H4 (cell line): ENCODE data around the gene CERS6. TPM values are rescaled to one million over a fixed set of nuclear protein-coding genes. Genes with fewer than 3 reads are reported as not detected.

Experiments
- DNase-seq: peaks from one replicate; pipeline ENCODE4 v3.0.0-alpha.2; 2015; ENCODE audit warnings: low spot score
- total RNA-seq: library from RNA; depleted of rRNA; stranded (reverse); fragments of >200 nt; shearing (Covaris generic); gene quantifications from 2 replicates; pipeline ENCODE4 v1.2.3, GENCODE V29; 2014

CERS6 gene
- total RNA-seq, 1 experiment from 2014 or later, result 18.8 TPM

DNA sequence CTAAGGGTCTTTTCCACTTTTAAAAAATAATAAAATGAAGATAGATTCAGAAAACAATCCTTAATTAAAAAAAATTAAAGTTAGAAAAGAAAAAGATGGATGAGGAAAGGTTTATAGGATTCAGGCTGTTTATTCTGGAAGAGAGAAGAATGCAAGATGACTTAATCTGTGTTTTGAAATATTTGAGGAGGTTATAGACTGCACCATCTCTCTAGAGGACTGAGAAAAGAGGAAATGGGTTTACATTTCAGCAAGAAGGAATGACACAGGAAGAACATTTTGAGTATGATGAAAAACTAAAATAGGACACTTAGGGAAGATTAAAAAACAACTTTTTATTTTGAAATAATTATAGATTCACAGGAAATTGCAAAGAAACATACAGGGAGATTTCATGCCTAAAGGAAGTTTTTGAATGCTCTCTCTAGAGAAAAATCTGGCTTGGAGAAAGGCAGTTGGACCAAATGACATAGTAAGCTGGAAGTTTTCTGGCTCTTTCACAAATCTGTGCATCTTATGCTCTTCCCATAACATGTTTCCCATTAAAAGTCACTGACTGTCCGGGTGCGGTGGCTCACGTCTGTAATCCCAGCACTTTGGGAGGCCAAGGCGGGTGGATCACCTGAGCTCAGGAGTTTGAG, 75.0 kb downstream of the CERS6 start:
- no peak for DNase-seq

- DNase-seq, result no peak
Measured at GRCh38 chr2:168534926-168535325, 78.9 kb downstream of the CERS6 start.

GRCh38 chr2:168536925-168537466, 80.9 kb downstream of the CERS6 start:
- DNase-seq, result no peak

DNA sequence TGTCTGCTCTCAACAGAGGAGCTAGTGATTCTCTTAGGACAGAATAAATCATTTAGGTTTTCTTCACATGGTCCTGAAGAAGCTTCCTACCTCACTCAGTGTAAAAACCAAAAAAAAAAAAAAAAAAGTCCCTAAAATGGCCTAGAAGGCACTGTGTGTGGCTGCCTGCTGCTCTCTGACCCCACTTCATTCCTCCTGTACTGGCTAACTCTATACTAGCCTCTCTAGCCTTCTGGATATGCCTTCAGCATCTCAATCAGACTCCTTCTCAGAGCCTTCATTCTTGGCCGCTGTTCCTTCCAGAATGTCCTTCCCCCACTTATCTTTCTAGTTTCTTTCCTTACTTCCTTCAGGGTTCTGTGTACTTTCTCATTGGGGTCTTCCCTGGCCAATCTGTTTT, 82.1 kb downstream of the CERS6 start:
- DNase-seq, result no peak

DNA sequence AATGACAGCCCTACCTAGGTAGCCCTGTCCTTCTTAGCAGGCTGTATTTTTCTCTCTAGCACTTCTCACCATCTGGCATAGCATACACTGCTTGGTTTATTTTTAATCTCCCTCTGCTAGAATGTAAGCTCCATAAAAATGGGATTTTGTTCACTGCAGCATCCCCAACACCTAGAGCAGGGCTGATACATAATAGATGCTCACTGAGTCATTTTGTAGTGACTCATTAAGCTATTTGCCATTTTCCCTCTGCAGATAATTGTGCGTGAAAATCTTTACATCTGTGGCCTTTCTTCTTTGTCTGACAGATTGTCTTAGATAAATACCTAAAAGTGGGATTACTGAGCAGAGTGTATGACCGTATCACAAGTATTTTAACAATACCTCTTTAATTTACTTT, 82.5 kb downstream of the CERS6 start:
- no peak for DNase-seq

DNA sequence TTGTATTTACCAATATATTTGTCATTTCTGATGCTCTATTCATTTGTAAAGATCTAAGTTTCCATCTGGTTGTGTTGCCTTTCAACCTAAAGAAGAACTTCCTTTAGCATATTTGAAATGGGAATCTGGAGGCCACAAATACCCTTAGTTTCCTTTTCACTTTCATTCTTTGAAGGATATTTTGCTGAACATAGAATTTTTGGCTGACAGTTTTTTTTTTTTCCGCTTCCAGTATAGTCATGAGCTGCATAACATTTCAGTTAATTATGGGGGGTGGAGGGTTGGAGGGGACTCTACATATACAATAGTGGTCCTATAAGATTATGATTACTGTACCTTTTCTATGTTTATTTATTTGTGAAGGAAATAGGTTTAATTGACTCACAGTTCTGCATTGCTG, 83.9 kb downstream of the CERS6 start:
- DNase-seq, result no peak

- DNase-seq, result no peak
Measured at GRCh38 chr2:168541858-168542257, 85.8 kb downstream of the CERS6 start.

GRCh38 chr2:168543037-168543436, 87.0 kb downstream of the CERS6 start:
- DNase-seq, result no peak

- DNase-seq, result no peak
Measured at GRCh38 chr2:168543935-168544334, 87.9 kb downstream of the CERS6 start.

DNA sequence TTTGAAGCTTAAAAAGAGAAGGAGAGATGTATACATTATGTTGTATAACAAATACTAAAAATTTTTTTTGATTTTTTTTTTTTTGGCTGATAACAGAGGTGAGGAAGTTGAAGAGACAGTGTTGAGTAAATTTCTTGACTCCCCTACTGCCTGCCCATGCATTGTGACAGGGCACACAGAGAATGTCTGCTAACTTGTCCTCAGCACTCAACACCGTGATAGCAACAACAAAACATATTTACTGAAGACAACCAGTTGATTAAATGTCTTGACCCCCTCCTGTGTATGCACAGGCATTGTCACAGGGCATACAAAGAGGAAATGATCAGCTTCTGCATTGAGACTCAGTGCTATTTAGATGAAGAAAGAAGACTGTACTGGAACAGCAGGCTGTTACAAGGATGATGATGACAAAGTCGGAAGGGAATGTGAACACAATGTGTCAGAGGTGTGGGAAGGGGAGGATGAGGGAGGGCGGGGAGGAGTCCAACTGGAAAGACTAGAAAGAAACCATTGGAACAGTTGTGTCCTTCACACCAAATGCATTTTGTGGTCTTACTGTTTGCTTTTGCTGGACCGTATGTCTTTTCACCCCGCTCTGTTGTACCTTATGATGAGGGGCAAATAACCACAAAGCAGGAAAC, 89.5 kb downstream of the CERS6 start:
- DNase-seq, result peak; percentile 66

- DNase-seq, result no peak
Measured at GRCh38 chr2:168550670-168551069, 94.6 kb downstream of the CERS6 start.

- no peak for DNase-seq
Measured at GRCh38 chr2:168552450-168552856, 96.4 kb downstream of the CERS6 start.

DNA sequence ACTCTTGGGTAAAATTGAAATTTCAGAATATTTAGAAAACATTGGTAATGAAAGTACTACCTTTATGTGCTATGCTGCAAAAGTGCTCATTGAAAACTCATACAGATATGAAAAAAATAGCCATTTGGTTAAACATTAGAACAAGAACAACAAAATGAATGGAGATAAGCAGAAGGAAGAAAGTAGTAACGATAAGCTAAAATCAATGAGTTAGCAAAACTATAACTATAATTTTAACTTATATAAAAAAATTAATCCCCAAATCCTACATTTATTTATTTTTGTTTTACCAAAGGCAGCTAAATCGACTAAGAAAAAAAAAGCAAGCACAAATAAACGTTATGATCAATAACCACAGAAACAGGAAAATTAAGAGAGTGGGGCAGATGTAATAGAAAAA, 99.2 kb downstream of the CERS6 start:
- DNase-seq, result no peak

GRCh38 chr2:168559187-168559586, 103.1 kb downstream of the CERS6 start:
- peak; percentile 24 for DNase-seq

DNA sequence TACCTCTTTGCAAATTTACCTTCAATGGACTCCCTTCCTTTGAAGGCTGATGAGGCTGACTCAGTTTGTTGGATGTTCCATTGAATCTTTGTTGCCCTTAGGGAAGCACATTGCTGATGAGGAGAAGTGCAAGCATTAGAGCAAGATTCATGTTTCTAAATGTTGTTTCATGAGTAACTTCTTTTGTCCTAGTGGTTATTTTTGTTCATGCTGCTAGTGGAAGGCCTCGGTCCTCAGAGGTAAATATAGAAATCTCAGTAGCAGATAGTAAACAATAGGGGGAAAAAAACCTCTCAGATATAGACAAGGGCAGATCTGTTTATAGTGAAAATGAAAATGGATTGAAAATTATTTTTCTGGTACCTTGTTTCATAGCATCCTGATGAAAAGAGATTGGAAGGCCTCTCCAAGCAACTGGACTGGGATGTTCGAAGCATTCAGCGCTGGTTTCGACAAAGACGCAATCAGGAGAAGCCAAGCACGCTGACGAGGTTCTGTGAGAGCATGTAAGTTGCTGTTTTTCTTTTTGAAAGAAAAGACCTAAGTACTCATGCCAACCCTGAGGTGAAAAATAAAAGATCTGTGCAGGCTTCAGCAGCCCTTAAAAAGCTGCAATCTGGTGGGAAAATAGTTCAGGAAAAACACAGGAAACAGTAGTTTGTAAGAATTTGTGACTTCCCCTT, 104.9 kb downstream of the CERS6 start:
- no peak for DNase-seq

- DNase-seq, result no peak
Measured at GRCh38 chr2:168561991-168562390, 105.9 kb downstream of the CERS6 start.

DNA sequence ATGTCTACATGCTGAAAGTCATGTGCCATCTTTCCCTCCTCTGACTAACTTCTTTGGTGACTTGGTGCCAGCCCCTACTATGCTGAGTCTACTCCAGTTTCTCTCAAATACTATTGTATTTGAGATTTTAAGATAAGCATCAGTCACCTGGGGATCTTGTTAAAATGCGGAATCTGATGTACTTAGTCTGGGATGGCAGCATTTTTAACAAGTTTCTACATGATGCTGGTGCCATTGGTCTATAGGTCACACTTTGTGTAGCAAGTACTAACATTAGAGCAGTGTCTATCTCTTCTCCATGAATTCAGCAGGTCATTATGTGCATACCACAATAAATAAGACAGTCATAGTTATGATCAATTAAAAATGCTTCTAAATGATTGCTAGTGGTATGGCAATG, 106.9 kb downstream of the CERS6 start:
- DNase-seq, result no peak

- DNase-seq, result no peak
Measured at GRCh38 chr2:168564641-168565040, 108.6 kb downstream of the CERS6 start.

DNA sequence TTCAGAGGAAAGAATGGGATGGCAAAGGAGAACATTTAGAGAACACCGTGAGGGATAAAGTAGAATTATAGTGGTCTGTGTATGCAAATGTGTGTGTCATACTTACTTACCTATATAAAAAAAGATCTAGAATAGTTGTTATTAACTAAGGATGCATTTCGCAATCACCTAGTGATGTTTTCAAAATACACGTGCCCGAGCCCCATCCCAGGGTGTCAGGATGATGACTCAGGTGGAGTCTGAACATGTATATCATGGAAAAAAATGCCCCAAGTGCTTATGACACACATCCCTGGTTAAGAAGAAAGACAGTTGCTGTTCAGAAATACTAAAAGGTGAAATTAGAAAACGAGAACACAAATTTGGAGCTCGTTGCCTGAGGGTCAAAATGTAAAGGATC, 109.0 kb downstream of the CERS6 start:
- DNase-seq, result no peak

DNA sequence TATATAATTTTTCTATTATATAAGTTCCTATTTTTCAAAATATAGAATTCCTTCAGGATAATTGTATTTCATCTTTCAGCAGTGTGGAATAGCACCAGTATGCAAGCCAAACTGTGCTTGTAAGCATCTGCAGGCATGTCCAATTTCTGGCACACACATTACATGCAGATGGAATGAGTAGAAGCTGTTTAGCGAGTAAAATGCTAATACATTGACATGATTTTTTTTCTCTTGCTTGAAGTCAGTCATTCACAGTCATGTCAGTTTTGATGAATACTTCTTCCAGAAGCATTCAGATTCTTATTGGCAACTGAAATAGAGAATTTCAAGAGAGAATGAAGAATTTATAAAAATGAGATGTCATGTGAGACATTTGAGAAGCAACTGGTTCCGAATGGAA, 109.4 kb downstream of the CERS6 start:
- DNase-seq, result no peak

- no peak for DNase-seq
Measured at GRCh38 chr2:168566974-168567665, 111.0 kb downstream of the CERS6 start.

DNA sequence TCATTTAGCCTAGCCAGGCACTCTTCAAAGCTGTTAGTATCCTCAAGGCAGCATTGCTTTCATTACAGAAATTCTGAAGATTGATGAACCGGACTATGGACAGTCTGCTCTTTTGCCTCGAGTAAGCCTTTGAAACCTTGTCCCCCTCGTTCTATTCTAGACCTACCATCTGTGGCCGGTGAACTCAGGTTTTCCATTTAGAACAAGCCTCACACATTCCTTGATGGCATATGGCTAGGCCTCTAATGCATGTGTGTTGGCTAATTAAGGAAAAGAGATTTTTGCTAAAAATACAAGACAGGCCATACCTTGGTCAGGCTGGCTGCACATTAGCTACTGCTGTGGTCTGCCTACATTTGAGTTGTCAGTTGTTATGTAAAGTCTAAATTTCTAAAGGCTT, 111.8 kb downstream of the CERS6 start:
- no peak for DNase-seq
